ENCODE results near the gene ZP2.

- TF ChIP-seq CTCF (IDR thresholded peaks at IDR 0.05): no peak
- TF ChIP-seq POLR2A (IDR thresholded peaks at IDR 0.05): no peak
These were observed 42.1 kb upstream of the ZP2 start for GRCh38 chr16:21253470-21253869.
